ENCODE measurements around the gene SPATA3. TPM values are rescaled to one million over a fixed set of nuclear protein-coding genes. Genes with fewer than 3 reads are reported as not detected.

SPATA3 gene
- total RNA-seq, 4 donors from 2014 or later = not detected

- no peak overlapping the region for H3K27ac ChIP-seq
- no peak overlapping the region for H3K4me3 ChIP-seq
- 92 to 93% methylated on average over 6 of the region's 6 CpGs for WGBS, 2 donors
- peaks cover 0 to 9% of the 10 kb centered on the region in 2 donors for H3K27me3 ChIP-seq
- peaks cover 0 to 5% (median 2%) of the 10 kb centered on the region in 4 donors for H3K4me1 ChIP-seq
- no peak for DNase-seq (ENCODE audit: low spot score in 2 of 2)
- no peaks in the 10 kb centered on the region for H3K36me3 ChIP-seq
- TF ChIP-seq EP300 (IDR thresholded peaks at IDR 0.05) (no peak), CTCF (IDR thresholded peaks at IDR 0.05) (no peak), POLR2A (IDR thresholded peaks at IDR 0.05) (no peak)
- no peaks in the 10 kb centered on the region for H3K9me3 ChIP-seq
Measured at GRCh38 chr2:230983566-230983965, 12.4 kb upstream of the SPATA3 start.

GRCh38 chr2:230984393-230985220 is 11.3 kb upstream of the SPATA3 start:
- 91 to 92% methylated on average over 13 of the region's 13 CpGs for WGBS, 2 donors
- Histone ChIP-seq H3K4me1 (peaks cover 0 to 5% (median 2%) of the 10 kb centered on the region in 4 donors), H3K27ac (no peak overlapping the region), H3K27me3 (peaks cover 0 to 9% of the 10 kb centered on the region in 2 donors), H3K4me3 (no peak overlapping the region), H3K36me3 (no peaks in the 10 kb centered on the region), H3K9me3 (no peaks in the 10 kb centered on the region)
- TF ChIP-seq EP300 (IDR thresholded peaks at IDR 0.05) (no peak), POLR2A (IDR thresholded peaks at IDR 0.05) (no peak), CTCF (IDR thresholded peaks at IDR 0.05) (no peak)
- no peak for DNase-seq (ENCODE audit: low spot score in 2 of 2)

- 84 to 85% methylated on average over 7 to 12 of the region's 12 CpGs for WGBS, 2 donors
- no peak overlapping the region for H3K27ac ChIP-seq
- peaks cover 0 to 1% (median 0%) of the 10 kb centered on the region in 4 donors for H3K9me3 ChIP-seq
- H3K27me3 ChIP-seq = peaks cover 0 to 16% of the 10 kb centered on the region in 2 donors
- no peak for DNase-seq (ENCODE audit: low spot score in 2 of 2)
- TF ChIP-seq EP300 (IDR thresholded peaks at IDR 0.05) = no peak
- TF ChIP-seq POLR2A (IDR thresholded peaks at IDR 0.05) = no peak
- no peak for TF ChIP-seq CTCF (IDR thresholded peaks at IDR 0.05)
- H3K36me3 ChIP-seq = no peaks in the 10 kb centered on the region
- no peak overlapping the region for H3K4me3 ChIP-seq
- H3K4me1 ChIP-seq = peaks cover 0 to 5% (median 2%) of the 10 kb centered on the region in 4 donors
Measured at GRCh38 chr2:230985519-230986231, 10.2 kb upstream of the SPATA3 start.

GRCh38 chr2:230986520-230987136 is 9.3 kb upstream of the SPATA3 start:
- TF ChIP-seq EP300 (IDR thresholded peaks at IDR 0.05) = no peak
- peaks cover 0 to 5% (median 2%) of the 10 kb centered on the region in 4 donors for H3K4me1 ChIP-seq
- DNase-seq (ENCODE audit: low spot score in 2 of 2) = no peak
- peak overlapping the region; percentile 4 to 45 (median 25) for H3K4me3 ChIP-seq
- H3K9me3 ChIP-seq = peaks cover 0 to 4% (median 0%) of the 10 kb centered on the region in 4 donors
- H3K36me3 ChIP-seq = no peaks in the 10 kb centered on the region
- peaks cover 0 to 23% of the 10 kb centered on the region in 2 donors for H3K27me3 ChIP-seq
- WGBS, 2 donors = 43 to 50% methylated on average over 15 of the region's 15 CpGs
- H3K27ac ChIP-seq = no peak overlapping the region

- Histone ChIP-seq H3K36me3 (no peaks in the 10 kb centered on the region), H3K4me3 (peak overlapping the region; percentile 4 to 45 (median 25)), H3K27ac (no peak overlapping the region), H3K9me3 (peaks cover 0 to 4% (median 0%) of the 10 kb centered on the region in 4 donors), H3K4me1 (peaks cover 0 to 5% (median 2%) of the 10 kb centered on the region in 4 donors), H3K27me3 (peaks cover 0 to 24% of the 10 kb centered on the region in 2 donors)
- TF ChIP-seq CTCF (IDR thresholded peaks at IDR 0.05) = peak; percentile 86 to 97 (median 93)
- no peak for TF ChIP-seq EP300 (IDR thresholded peaks at IDR 0.05)
- WGBS, 2 donors = 9 to 13% methylated on average over 28 to 31 of the region's 34 CpGs
- DNase-seq (ENCODE audit: low spot score in 2 of 2) = peak; percentile 59 to 67
Measured at GRCh38 chr2:230987137-230988020, 8.5 kb upstream of the SPATA3 start.

Data from tibial nerve (tissue), 4 donors.